Colonic mucosa (tissue), 4 donors: Measurements from ENCODE around the gene ARL2. TPM values are rescaled to one million over a fixed set of nuclear protein-coding genes. Genes with fewer than 3 reads are reported as not detected.
A peak's percentile ranks its signal among the peaks of the same experiment; 100 is the strongest.

ENCODE experiments used
- DNase-seq: peaks from one replicate; pipeline ENCODE4 v3.0.0-alpha.2; 2020
- H3K27ac ChIP-seq: fragments of 200-600 bp; one replicate; pipeline ENCODE4 v1.8.0; 2021
- H3K27me3 ChIP-seq: fragments of 200-600 bp; one replicate; pipeline ENCODE4 v1.8.0; 2021
- H3K36me3 ChIP-seq: fragments of 200-600 bp; one replicate; pipeline ENCODE4 v1.8.0; 2021
- H3K4me1 ChIP-seq: fragments of 200-600 bp; one replicate; pipeline ENCODE4 v1.8.0; 2021; ENCODE audit warnings: mild to moderate bottlenecking
- H3K4me3 ChIP-seq: fragments of 200-600 bp; one replicate; pipeline ENCODE4 v1.8.0; 2021
- H3K9ac ChIP-seq, 2 donors: one replicate each; pipeline ENCODE4 v1.7.0; 2013; ENCODE audit warnings: control low read depth in 2 of 2, low read depth in 2 of 2, low read length in 2 of 2
- H3K9me3 ChIP-seq: fragments of 200-600 bp; one replicate; pipeline ENCODE4 v1.8.0; 2021
- intact Hi-C: fragments of 100-400 bp; cut with DNase I; formaldehyde crosslinking; loops from one replicate; pipeline ENCODE4 v1.14.1; 2022
- total RNA-seq, 2 donors: library from RNA; stranded (reverse); fragmentation: NEBNext Ultra II Directional in 1 of 2; extraction: Animal tissue kit (Norgen Biotek cat#: 25700) in 1 of 2; gene quantifications; one replicate each; pipeline ENCODE4 v1.2.1, GENCODE V29; 2021
- TF ChIP-seq, protein P1 (sequence below): fragments of 200-600 bp; IDR thresholded peaks from one replicate; pipeline ENCODE4 v1.8.0; 2022; ENCODE audit warnings: antibody characterized with exemption, mild to moderate bottlenecking
- donor health status: healthy.
- donor health status: DM: no; HTN: no; CAD: no.
- donor health status: DM: no; HTN: no; CAD: no.

ARL2 gene
- total RNA-seq, 2 donors from 2014 or later: 81.9 to 102 TPM

DNA sequence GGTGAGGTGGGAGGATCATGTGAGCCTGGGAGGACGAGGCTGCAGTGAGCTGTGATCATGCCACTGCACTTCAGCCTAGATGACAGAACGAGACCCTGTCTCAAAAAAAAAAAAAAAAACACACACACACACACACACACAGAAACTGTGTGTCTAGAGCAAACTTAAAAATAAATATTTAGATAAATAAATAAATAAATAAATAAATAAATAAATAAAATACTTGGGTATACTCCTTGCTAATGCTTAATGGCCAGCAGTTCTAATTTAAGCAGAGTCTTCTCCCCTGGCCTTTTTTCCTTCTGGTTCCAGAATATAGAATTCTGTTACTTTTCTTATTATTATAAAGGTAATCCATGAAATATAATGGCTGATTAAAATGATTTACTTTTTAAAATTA lies 5.1 kb upstream of the ARL2 start:
- intact Hi-C loops: no loop called here
- DNase-seq: no peak
- H3K9me3 ChIP-seq: no peaks in the 10 kb centered on the region

DNA sequence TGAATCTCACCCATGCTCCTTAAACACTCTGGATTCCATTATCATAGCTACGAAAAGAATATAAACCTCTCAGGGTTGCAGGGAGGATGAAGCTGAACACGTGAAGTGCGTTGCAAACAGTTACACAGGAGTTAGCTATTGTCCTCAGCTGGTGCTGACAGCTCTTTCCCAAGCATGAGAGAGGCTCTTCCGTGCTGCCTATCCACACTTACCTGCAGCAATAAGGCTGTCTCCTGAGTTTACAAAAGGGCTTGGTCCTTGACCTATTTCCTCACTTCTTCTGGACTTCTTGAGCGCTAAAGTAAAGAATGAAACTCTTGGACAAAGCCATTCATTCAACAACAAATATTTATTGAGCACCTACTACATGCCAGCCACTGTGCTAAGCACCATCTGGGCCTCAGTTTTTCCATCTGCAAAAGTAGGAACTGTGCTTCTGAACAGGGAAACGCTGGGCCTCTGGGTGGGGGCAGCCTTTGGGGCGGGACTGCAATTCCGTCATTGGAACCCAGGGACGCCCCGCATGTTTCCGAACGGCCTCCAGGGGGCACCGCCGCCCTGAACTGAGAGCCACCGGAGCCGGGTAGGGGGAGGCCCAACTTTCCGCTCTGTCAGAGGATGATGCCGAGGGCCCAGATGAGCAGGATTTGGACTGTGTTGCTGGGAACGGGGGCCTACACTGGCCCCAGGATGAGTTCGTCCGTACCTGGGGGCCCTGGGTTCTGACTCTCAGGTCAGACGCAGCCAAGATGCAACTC lies 651 bp upstream of the ARL2 start:
- Histone ChIP-seq H3K4me1 (peaks cover 5% of the 10 kb centered on the region), H3K9me3 (no peaks in the 10 kb centered on the region), H3K27ac (peak overlapping the region; percentile 99), H3K36me3 (no peaks in the 10 kb centered on the region), H3K4me3 (peak overlapping the region; percentile 72), H3K27me3 (no peaks in the 10 kb centered on the region), H3K9ac (peak overlapping the region; percentile 95 to 97)
- TF ChIP-seq, protein P1, sequence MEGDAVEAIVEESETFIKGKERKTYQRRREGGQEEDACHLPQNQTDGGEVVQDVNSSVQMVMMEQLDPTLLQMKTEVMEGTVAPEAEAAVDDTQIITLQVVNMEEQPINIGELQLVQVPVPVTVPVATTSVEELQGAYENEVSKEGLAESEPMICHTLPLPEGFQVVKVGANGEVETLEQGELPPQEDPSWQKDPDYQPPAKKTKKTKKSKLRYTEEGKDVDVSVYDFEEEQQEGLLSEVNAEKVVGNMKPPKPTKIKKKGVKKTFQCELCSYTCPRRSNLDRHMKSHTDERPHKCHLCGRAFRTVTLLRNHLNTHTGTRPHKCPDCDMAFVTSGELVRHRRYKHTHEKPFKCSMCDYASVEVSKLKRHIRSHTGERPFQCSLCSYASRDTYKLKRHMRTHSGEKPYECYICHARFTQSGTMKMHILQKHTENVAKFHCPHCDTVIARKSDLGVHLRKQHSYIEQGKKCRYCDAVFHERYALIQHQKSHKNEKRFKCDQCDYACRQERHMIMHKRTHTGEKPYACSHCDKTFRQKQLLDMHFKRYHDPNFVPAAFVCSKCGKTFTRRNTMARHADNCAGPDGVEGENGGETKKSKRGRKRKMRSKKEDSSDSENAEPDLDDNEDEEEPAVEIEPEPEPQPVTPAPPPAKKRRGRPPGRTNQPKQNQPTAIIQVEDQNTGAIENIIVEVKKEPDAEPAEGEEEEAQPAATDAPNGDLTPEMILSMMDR: peak; percentile 83
- DNase-seq: peak; percentile 96
- intact Hi-C loops: loop anchor here (5.0 kb wide), 1 partner anchor 104 kb away; the partner anchor contains the start of gene ZNHIT2

More for the DNA sequence above, 5.1 kb upstream of the ARL2 start:
- Histone ChIP-seq H3K4me3 (no peak overlapping the region), H3K27me3 (no peaks in the 10 kb centered on the region), H3K36me3 (no peaks in the 10 kb centered on the region), H3K4me1 (no peaks in the 10 kb centered on the region), H3K9ac (no peak overlapping the region), H3K27ac (no peak overlapping the region)
- TF ChIP-seq, protein P1: no peak

DNA sequence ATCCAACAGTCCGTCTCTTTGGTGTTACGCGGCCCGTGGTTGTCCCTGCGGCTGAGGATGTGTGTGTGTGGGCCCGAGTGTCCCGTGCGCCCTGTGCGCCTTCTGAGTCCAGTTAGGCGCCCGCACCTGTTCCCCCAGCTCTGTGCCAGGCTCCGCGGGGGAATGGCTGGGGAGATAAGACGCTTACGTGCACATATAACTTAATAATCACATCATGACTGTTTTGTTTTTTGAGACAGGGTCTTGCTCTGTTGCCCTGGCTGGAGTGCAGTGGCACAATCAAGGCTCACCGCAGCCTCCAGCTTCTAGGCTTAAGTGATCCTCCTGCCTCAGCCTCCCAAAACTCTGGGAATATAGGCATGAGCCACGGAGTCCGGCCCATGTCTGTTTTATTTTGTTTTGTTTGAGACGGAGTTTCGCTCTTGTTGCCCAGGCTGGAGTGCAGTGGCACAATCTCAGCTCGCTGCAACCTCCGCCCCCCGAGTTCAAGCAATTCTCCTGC lies 817 bp downstream of the ARL2 start:
- Histone ChIP-seq H3K36me3 (no peaks in the 10 kb centered on the region), H3K9ac (peak overlapping the region; percentile 95 to 97), H3K27ac (peak overlapping the region; percentile 99), H3K4me1 (peaks cover 5% of the 10 kb centered on the region), H3K9me3 (no peaks in the 10 kb centered on the region), H3K27me3 (no peaks in the 10 kb centered on the region), H3K4me3 (peak overlapping the region; percentile 72)
- intact Hi-C loops: loop anchor here (5.0 kb wide), 1 partner anchor 103 kb away; the partner anchor contains the start of gene ZNHIT2
- TF ChIP-seq, protein P1: no peak
- no peak for DNase-seq

DNA sequence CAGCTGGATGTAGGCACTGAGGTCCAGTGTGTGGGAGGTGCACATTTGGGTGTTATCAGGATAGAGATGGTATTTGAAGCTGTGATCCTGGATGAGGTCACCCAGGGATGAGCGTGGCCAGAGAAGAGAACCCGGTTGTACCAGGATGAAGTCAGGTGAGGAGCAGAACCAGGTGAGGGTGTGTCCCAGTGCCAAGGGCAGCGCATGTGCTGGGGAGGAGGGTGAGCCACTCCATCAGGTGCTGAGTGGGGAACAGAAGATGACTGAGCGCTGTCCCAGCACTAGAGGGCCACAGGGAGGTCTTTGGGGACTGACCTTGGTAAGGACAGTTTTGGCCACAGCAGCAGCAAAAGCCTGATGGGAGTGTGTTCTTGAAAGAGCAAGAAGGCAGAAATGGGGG lies 2.7 kb downstream of the ARL2 start:
- TF ChIP-seq, protein P1: no peak
- DNase-seq: no peak
- peaks cover 5% of the 10 kb centered on the region for H3K4me1 ChIP-seq
- no peak overlapping the region for H3K4me3 ChIP-seq
- no peak overlapping the region for H3K9ac ChIP-seq
- H3K9me3 ChIP-seq: no peaks in the 10 kb centered on the region
- intact Hi-C loops: no loop called here
- no peaks in the 10 kb centered on the region for H3K27me3 ChIP-seq
- H3K36me3 ChIP-seq: no peaks in the 10 kb centered on the region
- H3K27ac ChIP-seq: no peak overlapping the region

DNA sequence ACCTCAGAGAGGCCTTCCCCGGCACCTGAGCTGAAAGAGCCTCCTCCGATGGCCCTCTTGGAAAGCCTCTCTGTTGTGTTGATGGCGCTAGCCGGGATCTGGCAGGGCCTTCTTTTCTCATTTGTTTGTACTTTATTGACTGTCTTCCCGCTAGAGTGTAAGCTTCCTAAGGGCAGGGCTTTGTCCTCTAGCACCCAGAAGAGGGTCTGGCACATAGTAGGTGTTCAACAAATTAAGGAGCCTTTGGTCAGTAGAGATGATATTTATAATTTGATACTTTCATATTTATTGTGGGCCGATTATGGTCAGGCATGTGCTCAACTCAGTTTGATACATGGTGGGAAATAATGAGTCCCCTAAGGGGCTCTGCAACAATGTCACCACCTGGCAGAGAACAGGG lies 4.0 kb downstream of the ARL2 start:
- no peak for DNase-seq
- H3K36me3 ChIP-seq: no peaks in the 10 kb centered on the region
- intact Hi-C loops: no loop called here

More for the DNA sequence above, 4.0 kb downstream of the ARL2 start:
- TF ChIP-seq, protein P1: no peak
- Histone ChIP-seq H3K9me3 (no peaks in the 10 kb centered on the region), H3K27ac (no peak overlapping the region), H3K4me3 (no peak overlapping the region), H3K9ac (no peak overlapping the region), H3K4me1 (peaks cover 5% of the 10 kb centered on the region), H3K27me3 (no peaks in the 10 kb centered on the region)
